ENCODE measurements around the gene RGS4.

DNA sequence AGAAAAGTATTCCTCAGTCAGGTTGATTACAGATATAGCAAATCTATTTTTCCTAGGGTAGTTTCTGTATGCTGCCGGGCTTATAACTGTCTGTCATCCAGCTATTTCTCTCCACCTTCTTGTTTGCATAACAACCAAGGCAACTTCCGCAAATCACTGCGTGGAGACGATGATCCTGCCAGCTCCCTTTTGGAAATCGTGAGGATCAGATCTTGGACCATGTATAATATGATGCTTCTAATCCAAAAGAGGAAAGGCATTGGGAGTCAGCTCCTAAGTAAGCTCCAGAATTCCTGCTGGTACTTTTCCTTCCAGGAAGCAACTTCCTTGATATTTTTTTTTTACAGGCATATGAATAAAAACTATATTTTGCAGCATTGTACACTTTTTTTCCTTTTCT is 445 bp upstream of the RGS4 start:
- TF ChIP-seq, protein P1, sequence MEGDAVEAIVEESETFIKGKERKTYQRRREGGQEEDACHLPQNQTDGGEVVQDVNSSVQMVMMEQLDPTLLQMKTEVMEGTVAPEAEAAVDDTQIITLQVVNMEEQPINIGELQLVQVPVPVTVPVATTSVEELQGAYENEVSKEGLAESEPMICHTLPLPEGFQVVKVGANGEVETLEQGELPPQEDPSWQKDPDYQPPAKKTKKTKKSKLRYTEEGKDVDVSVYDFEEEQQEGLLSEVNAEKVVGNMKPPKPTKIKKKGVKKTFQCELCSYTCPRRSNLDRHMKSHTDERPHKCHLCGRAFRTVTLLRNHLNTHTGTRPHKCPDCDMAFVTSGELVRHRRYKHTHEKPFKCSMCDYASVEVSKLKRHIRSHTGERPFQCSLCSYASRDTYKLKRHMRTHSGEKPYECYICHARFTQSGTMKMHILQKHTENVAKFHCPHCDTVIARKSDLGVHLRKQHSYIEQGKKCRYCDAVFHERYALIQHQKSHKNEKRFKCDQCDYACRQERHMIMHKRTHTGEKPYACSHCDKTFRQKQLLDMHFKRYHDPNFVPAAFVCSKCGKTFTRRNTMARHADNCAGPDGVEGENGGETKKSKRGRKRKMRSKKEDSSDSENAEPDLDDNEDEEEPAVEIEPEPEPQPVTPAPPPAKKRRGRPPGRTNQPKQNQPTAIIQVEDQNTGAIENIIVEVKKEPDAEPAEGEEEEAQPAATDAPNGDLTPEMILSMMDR (IDR thresholded peaks at IDR 0.05): no peak
- no peak for TF ChIP-seq EZH2 (IDR thresholded peaks at IDR 0.05; ENCODE audit: borderline replicate concordance, insufficient read depth, low read depth, low read length, poor library complexity, severe bottlenecking)
